ENCODE data around the gene TLN1. TPM values are rescaled to one million over a fixed set of nuclear protein-coding genes. Genes with fewer than 3 reads are reported as not detected.
A peak's percentile ranks its signal among the peaks of the same experiment; 100 is the strongest.

The TLN1 gene
- total RNA-seq, 1 donor from 2014 or later: 245 TPM

- no peaks in the 10 kb centered on the region for H3K36me3 ChIP-seq (ENCODE audit: control insufficient read depth, insufficient read depth, low read length)
These were observed 395 bp downstream of the TLN1 start for GRCh38 chr9:35731415-35732184.

GRCh38 chr9:35730486-35730854 lies 1.5 kb downstream of the TLN1 start:
- no peak for TF ChIP-seq CTCF (IDR thresholded peaks at IDR 0.05; ENCODE audit: insufficient read depth, low read length, poor library complexity, severe bottlenecking)
- Histone ChIP-seq H3K4me3 (ENCODE audit: low read depth, low read length) (peak overlapping the region; percentile 93), H3K36me3 (ENCODE audit: control insufficient read depth, insufficient read depth, low read length) (no peaks in the 10 kb centered on the region), H3K27me3 (ENCODE audit: control insufficient read depth, insufficient read depth, low read length) (no peaks in the 10 kb centered on the region)
- DNase-seq (ENCODE audit: low read depth): no peak

More at GRCh38 chr9:35731415-35732184, 395 bp downstream of the TLN1 start:
- H3K27me3 ChIP-seq (ENCODE audit: control insufficient read depth, insufficient read depth, low read length): no peaks in the 10 kb centered on the region
- H3K4me3 ChIP-seq (ENCODE audit: low read depth, low read length): peak overlapping the region; percentile 93
- TF ChIP-seq CTCF (IDR thresholded peaks at IDR 0.05; ENCODE audit: insufficient read depth, low read length, poor library complexity, severe bottlenecking): no peak
- DNase-seq (ENCODE audit: low read depth): no peak

GRCh38 chr9:35729700-35730485 lies 2.1 kb downstream of the TLN1 start:
- no peak for DNase-seq (ENCODE audit: low read depth)
- H3K4me3 ChIP-seq (ENCODE audit: low read depth, low read length): peak overlapping the region; percentile 93
- peak; percentile 72 for TF ChIP-seq CTCF (IDR thresholded peaks at IDR 0.05; ENCODE audit: insufficient read depth, low read length, poor library complexity, severe bottlenecking)

GRCh38 chr9:35729101-35729500 lies 2.9 kb downstream of the TLN1 start:
- TF ChIP-seq CTCF (IDR thresholded peaks at IDR 0.05; ENCODE audit: insufficient read depth, low read length, poor library complexity, severe bottlenecking): no peak
- no peaks in the 10 kb centered on the region for H3K36me3 ChIP-seq (ENCODE audit: control insufficient read depth, insufficient read depth, low read length)
- DNase-seq (ENCODE audit: low read depth): no peak
- H3K4me3 ChIP-seq (ENCODE audit: low read depth, low read length): peak overlapping the region; percentile 93
- H3K27me3 ChIP-seq (ENCODE audit: control insufficient read depth, insufficient read depth, low read length): no peaks in the 10 kb centered on the region

More at GRCh38 chr9:35729700-35730485, 2.1 kb downstream of the TLN1 start:
- Histone ChIP-seq H3K36me3 (ENCODE audit: control insufficient read depth, insufficient read depth, low read length) (no peaks in the 10 kb centered on the region), H3K27me3 (ENCODE audit: control insufficient read depth, insufficient read depth, low read length) (no peaks in the 10 kb centered on the region)

- DNase-seq (ENCODE audit: low read depth): peak; percentile 63
- TF ChIP-seq CTCF (IDR thresholded peaks at IDR 0.05; ENCODE audit: insufficient read depth, low read length, poor library complexity, severe bottlenecking): no peak
- Histone ChIP-seq H3K27me3 (ENCODE audit: control insufficient read depth, insufficient read depth, low read length) (no peaks in the 10 kb centered on the region), H3K36me3 (ENCODE audit: control insufficient read depth, insufficient read depth, low read length) (no peaks in the 10 kb centered on the region), H3K4me3 (ENCODE audit: low read depth, low read length) (peak overlapping the region; percentile 15)
These were observed 3.7 kb downstream of the TLN1 start for GRCh38 chr9:35728041-35728971.
